Stimulated activated naive CD4-positive, alpha-beta T cell (primary cell): ENCODE data around the gene BNIP3.
"Not testable (repeated sequence)": the region's sequence is repeated elsewhere in the genome, so short reads cannot be mapped to it uniquely, and the experiment has no call there.

Experiments
- DNase-seq, 6 experiments: peaks; one replicate each; lab custom pipeline; 2025; lab: John Stamatoyannopoulos, UW

Gene BNIP3

DNA sequence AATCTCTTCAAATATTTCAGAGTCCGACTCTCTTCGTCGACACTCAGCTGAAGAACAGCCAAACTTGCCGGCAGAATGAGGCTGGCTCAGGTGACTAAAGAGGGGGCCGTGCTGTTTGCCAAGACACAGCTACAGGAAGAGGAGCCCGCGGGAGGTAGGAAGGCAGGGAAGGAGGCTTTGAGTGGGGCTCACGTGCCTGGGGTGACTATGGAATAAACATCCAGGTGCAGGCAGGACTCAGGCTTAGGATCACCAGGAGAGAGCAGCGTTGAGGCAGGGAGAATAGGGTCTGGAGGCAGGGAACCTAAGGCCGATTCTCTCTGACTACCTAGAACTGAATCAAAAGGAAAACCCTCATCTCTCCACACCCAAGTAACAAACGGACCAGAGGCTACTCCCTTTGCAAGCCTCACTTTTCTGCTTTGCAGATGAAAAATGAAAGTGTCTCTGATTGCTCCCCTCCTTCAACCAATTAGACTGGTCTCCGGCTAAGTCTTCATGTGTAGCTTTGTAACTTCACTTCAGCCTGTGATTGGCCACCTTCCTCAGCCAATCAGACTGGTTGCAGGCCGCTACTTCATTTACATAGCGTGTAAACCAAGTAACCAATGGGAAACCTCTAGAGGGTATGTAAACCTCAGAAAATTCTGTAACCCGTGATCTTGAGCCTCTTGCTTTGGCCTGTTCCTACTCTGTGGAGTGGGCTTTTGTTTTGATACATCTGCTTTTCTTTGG lies 19.7 kb upstream of the BNIP3 start:
- DNase-seq: no peak

DNA sequence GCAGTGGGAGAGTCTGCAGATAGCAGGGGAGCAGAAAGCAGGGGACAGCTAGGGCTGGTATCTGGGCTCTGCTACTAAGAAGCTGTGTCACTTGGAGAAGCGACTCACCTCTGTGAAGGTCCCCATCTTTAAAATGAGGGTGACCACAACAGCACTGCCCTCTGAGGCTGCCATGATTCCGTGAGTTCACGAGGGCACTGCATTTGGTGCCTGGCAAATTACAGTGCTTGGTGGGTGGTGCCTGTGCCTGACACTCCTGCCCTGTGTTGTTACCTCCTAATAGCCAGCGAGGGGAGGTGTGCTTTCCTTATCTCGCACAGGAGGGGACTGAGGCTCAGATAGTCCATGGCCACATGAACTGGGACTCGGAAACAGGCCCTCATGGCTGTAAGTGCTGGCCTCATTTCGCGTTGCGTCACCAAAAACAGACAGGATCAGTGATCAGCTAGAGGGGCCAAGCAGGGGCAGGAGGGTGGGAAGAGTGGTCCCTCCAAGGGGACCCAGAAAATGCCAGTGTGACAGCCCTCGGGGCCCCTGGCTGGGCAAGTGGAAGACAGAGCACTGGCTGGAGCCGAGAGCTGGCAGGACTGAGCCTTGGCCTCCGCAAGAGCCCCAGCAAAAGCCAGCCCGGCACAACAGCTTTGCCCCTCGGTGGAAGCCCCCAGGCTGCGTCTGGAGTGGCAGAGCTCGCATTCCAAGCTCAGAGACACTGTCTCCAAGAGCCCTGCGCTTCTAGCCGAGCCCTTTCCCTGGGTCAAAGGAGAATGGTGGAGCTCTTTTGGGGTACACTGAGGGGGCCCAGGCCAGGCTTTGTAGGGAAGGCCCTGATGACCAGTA lies 17.3 kb upstream of the BNIP3 start:
- no peak for DNase-seq

DNA sequence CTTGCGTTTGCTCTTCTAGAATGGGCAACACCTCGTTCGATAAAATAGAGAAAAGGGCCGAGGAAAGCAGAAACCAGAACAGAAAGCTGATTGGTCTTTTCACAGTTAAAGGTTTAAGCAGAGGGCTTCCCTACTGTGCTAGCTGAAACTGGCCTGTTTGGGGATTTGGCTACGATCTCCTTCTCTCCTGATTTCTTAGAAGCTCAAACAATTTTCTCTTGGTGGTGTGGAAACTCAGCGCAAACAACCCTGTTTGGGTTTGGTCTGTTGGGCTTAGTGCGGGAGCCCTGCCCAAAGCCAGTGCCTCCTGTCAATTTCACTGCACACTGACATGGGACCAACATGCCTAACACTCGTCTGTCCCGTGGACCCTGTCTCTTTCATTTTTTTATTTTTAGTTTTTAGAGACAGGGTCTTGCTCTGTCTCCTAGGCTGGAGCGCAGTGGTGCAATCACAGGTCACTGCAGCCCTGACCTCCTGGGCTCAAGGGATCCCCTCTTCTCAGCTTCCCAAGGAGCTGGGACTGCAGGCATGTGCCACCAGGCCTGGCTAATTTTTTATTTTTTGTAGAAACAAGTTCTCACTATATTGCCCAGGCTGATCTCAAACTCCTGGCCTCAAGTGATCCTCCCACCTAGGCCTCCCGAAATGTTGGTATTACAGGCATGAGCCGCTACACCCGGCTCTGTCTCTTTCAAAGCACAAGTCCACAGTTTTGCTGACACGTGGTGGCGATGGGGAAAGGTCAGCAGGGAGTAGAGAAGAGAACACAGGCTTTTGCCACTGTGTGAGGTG lies 16.5 kb upstream of the BNIP3 start:
- DNase-seq: no peak

DNA sequence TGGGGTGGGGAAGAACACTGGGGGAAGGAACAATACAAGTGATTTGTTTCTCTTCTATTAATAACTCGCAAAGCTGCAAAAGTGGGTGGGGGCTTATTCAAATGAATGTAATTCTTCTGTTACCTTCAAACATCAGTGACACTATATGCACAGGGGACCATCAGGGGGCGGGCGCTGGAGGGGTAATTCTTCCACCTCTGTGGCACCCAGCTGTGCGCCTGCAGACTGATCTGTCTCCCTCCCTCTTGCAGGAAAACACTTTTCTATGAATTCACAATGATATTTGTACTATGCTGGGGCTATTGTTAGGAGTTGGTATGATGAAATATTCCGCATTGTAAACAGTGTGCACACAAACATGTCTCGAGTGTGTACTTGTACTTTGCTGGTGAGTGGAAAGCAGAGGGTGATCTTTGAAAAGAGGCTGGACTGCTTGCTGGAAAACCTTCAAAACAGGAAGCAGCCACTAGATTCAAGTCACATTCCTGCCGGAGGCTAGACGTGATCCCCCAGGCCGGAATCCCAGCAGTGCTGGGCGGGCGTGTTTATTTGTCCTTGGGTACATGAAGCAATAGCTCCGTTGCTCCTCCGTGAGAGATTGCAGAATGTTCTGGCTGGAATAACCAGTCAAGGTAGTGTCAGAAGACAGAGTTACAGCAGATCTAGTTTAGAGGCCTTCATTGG lies 15.8 kb upstream of the BNIP3 start:
- DNase-seq: no peak

DNA sequence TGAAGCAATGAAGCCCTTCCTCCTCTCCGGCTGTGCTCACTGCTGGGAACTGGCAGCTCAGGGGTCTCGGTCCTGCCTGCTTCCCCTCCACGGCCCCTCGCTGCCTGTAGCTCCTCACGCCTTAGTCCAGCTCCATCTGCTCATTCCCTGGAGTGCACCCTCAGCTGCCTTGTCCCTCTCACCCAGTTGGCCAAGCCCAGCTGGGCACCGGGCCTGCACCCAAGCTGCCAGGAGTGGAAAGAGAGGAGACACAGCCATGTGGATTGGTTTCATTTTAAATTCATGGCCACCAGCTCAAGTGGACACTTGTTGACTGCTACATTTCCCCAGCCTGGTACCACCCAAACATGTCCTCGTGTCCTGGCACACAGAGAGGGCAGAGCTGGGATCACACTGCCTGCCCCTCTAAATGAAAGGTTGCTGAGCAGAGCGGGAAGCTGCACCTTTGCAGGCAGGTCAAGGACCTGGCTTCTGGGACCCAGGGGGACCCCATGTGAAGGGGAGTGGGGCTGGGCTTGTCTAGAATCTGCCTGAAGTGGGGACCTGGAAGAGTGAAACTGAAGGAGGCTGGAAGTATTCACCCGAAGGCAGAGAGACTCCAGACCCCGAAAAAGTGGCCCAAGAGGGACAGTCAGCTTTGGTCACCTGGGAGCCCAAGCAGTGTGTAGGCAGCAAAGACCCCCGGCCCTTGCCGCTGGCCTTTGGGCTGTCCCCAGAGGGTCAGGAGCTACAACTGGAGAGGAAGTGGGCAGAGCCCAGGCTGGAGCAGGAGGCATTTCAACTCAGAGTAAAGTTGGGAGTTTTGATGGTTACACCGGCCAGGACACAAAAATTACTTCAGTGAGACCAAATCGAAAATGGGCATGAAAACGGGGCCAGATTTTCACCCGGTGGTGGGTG lies 15.0 kb upstream of the BNIP3 start:
- DNase-seq: no peak

DNA sequence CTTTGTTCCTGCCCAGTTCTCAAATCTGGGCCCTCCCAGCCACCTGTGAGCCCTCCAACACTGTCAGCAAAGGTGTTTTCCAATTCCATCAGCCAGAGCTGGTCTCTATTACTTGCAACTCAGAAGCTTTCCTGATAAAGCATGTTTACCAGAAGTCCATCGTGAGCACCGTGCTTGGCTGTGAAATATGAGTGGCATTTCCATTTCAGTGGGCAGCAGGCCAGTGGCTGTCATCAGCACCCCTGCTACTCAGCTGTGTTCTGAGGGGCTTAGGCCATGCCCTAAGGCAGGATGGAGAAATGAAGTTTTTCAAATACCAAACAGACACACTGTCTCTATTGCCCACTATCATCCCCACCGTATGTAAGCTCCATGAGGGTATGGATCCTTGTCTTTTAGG lies 12.7 kb upstream of the BNIP3 start:
- no peak for DNase-seq

DNA sequence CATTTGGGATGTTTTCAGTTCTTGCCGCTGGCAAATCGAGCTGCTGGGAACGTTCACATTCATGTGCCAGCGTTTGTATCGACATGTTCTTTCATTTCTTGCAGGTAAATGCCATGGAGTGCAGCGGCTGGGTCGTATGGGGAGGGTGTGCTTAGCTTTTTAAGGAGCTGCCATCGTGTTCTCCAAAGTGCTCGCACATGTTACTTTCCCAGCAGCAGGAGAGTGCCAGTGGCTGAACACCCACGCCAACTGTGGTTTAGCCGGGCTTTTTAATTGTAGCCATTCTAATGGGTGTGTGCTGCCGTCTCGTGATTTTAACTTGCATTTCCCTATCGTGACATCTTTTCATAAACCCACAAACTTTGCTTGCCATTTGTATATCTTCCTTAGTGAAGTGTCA lies 11.6 kb upstream of the BNIP3 start:
- DNase-seq: no peak

DNA sequence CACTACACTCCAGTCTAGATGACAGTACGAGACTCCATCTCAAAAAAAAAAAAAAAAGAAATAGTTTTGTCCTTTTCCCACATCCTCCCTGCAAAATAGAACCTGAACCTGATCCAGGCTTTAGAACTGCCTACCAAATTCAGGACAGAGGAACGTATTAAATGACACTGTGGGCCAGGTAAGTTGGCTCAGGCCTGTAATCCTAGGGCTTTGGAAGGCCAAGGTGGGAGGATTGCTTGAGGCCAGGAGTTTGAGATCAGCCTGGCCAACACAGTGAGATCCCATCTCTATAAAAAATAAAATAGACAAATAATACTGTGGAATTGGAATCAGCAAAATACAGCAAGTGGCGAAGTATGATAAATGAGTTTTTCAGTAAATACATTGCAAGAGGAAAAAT lies 10.0 kb upstream of the BNIP3 start:
- no peak for DNase-seq

DNA sequence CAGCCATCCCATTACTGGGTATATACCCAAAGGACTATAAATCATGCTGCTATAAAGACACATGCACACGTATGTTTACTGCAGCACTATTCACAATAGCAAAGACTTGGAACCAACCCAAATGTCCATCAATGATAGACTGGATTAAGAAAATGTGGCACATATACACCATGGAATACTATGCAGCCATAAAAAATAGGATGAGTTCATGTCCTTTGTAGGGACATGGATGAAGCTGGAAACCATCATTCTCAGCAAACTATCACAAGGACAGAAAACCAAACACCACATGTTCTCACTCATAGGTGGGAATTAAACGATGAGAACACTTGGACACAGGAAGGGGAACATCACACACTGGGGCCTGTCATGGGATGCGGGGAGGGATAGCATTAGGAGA lies 6.1 kb upstream of the BNIP3 start:
- DNase-seq: not testable (repeated sequence)

DNA sequence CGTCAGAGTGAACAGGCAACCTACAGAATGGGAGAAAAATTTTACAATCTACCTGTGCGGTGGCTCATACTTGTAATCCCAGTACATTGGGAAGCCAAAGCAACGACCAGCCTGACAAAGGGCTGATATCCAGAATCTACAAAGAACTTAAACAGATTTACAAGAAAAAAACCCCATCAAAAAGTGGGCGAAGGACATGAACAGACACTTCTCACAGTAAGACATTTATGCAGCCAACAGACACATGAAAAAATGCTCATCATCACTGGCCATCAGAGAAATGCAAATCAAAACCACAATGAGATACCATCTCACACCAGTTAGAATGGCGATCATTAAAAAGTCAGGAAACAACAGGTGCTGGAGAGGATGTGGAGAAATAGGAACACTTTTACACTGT lies 5.6 kb upstream of the BNIP3 start:
- DNase-seq: not testable (repeated sequence)

DNA sequence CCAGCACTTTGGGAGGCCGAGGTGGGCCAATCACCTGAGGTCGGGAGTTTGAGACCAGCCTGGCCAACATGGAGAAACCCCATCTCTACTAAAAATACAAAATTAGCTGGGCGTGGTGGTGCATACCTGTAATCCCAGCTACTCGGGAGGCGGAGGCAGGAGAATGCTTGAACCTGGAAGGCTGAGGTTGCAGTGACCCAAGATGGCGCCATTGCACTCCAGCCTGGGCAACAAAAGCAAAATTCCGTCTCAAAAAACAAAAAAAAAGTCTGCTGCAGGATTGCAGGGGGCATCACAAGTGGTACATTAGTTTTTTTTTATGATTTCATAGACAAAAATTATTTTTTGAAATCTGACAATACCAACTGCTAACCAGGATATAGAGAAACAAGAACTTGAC lies 5.1 kb upstream of the BNIP3 start:
- not testable (repeated sequence) for DNase-seq

DNA sequence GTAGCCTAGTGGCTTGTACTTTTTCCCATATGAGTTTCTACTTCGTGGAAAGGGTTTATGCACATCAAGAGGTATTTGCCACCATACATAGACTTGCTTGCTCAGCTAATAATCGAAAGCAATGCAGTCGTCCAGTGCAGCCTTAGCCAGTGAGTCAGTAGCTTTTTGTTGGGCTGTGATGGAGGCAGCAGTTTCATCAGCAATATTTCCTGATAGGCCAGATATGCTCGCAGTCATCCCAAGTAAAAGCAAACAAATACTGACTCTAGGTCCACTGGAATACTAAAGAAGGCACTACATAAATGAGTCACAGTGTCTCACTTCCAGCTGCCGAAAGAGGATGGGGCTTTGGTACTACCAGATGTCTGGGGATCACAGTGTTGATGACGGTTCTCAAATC lies 2.1 kb upstream of the BNIP3 start:
- no peak for DNase-seq

DNA sequence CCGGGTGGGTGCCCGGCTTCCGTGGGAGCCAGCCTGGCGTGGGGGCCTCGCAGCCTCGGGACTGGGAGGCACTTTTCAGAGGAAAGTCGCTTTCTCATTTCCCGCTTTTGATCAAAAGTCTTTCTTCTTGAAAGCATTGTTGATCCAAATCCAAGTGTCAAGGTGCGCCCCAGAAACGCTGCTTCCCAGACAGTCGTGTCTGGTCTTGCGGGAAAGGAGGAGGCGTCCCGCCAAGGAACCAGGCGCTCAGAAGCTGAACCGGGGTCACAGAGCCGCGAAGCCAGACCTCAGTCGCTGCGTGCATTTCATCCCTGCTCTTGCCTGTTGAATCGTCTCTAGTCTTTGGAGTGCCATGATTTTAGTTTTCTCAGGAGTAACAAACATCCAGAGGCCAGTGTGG lies 1.1 kb upstream of the BNIP3 start:
- DNase-seq: no peak

DNA sequence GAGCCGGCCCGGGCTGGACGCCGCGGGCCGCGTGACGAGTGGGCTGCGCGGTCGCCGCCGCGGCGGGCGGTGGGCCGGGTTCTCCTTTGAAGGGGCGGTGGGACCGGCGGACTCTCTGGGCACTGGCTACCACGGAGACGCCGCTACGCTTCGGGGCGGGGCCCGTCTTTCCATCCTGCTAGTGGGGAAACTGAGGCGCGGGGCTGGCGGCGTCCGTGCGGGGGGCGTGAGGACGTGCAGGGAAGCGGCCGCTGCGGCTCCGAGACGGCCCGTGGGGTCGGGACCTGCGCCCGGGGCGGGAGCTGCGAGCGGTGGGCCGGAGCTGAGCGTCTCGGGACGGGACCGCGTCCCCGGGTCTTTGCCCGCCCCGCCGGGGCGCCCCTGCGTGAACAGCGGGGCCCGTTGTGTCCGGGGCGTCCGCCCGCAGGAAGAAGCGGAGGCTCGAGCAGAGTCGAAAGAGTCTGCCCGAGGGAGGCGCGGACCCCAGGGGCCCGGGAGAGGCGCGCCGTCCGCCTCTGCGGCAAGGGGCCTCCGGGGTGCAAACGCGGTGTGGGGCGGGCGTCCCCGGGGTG lies 548 bp upstream of the BNIP3 start:
- DNase-seq: no peak

DNA sequence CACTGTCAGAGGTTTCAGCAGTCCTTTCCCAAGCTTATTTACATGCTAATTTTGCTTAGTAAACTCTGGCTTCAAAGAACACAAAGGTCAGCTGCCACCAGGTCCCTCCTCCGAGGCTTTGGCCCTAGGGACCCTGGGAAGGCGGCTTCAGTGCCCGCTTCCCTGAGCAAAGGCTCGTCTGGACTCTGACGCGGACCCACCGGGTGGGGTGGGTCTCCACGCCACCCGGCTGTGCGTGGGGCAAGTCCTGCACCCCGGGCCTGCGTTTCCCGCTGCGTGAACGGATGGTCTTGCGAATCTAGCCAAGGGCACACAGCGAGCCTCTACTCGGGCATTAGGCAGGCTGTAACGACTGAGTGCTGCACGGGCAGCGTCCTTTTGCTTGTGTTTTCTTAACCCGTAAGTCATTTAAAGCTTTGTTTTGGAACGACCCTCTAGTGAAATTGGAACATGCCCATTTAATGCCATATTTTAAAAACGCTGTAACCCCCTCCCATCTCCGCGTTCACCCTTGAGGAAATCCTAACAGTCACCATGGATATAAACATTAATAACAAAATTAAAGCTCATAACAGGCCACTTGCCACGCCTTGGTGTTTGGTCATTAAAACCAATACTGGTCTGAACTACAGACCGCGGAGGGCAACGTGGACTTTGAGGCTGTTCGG lies 828 bp downstream of the BNIP3 start:
- DNase-seq: no peak

DNA sequence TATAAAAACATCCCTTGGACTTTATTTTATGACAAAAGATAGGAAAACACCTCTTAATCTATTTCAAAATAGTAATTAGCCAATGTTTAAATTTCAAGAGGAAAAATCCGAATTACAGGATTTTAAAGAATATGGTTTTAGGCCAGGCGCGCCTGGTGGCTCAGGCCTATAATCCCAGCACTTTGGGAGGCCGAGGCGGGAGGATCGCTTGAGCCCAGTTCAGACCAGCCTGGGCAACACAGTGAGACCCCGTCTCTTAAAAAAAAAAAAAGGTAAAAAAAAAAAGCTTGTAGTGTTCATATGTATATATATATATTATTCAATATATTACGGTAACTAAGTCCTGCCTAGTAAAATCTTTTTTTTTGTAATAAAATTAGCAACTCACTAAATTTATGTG lies 1.4 kb downstream of the BNIP3 start:
- no peak for DNase-seq

DNA sequence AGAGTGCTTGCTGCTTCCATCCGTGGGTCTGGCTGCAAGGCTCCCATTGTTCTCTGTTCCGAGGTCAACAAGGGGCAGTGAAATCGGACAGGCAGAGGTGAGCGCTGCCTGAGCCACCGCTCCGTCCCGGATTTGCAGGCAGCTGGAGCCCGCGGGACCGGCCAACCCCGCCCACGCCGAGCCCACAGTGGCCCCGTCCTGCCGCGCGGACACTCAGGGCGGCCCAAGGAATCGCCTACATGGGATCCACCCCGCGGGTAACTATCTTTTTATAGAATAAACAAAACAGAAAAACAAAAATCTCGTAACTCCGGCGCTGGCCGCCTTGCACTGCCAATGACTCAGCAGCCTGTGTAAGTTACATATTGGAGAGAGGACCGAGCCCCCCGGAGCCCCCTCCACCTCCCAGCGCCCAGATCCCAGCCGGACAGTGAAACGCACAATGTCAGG lies 1.9 kb downstream of the BNIP3 start:
- DNase-seq: no peak

DNA sequence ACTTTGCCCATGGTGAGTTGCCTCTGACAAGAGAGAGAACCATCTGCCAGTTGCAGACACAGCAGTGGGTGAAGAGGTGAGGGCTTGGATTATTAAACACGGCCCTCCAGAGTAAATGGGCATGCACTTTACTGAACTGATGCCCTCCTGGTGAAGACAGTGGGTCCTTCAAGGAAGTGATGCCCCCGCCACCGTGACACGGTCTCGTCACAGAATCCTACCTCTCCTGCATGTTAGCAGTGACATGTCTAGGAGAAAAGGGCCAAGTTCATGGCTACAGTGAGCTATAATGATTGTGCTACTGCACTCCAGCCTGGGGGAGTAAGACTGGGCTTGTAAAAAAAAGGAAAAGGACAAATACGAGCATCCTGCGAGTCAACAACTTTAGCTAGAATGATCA lies 2.4 kb downstream of the BNIP3 start:
- no peak for DNase-seq

DNA sequence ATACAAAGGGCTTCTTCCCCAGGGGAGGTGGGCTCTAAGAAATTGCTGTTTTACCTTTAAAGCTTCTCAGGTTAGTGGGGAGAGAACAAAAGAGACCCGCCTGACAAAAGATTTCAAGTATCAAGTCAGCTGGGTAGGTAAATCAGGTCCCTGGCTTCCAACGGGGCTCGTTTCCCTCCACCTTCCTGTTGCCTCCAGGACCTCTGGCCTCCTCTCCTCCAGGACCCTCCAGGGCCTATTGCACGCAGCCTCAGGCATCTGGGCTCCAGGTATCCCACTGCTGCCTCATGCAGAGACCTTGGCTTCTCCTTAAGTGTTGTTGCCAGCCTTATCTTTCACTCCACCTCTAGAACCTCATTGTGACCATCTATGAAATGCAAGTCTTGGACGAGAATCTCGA lies 2.9 kb downstream of the BNIP3 start:
- DNase-seq: no peak

DNA sequence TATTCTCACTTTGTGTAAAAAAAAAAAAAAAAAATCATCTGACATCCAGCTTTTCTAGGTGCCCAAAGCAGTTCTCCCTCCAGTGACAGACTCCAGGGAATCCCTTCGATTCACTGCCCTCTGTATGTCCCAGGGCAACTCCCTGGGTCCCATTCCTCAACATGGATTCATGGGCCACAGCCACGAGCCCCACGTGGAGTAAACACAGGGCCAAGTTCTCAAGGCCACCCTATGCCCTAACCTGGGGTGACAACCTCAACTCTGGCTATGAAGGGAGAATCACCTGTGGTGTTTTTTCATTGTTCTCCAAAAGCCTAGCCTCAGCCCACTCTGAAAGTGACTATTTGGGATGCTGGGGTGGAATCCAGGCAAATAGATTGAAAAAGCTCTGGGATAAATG lies 3.4 kb downstream of the BNIP3 start:
- no peak for DNase-seq
